NOMO-1 treated with dmso at 0.1 percent for 144 hours (cell line): ENCODE measurements around the gene OR14K1.
"Not testable (repeated sequence)": the region's sequence is repeated elsewhere in the genome, so short reads cannot be mapped to it uniquely, and the experiment has no call there.

Experiments used
- DNase-seq: peaks from one replicate; lab custom pipeline; 2025; ENCODE audit not compliant: unreplicated experiment; lab: John Stamatoyannopoulos, UW

The OR14K1 gene, protein sequence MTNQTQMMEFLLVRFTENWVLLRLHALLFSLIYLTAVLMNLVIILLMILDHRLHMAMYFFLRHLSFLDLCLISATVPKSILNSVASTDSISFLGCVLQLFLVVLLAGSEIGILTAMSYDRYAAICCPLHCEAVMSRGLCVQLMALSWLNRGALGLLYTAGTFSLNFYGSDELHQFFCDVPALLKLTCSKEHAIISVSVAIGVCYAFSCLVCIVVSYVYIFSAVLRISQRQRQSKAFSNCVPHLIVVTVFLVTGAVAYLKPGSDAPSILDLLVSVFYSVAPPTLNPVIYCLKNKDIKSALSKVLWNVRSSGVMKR

DNA sequence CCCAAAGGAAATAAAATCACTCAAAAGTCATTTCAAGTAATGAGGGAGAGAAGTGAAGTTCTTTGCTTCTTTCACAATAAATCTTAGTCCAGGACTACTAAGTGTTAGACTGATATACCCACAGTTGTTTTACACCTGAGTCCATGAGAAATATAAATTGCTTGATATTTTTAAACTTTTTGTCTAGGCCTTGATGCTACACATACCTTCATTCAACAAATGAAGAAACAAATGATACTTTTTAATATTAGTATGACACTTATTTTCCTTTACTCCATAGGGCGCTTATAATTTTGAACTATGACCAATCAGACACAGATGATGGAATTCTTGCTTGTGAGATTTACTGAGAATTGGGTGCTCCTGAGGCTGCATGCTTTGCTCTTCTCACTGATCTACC lies at the start of gene OR14K1:
Gene OR14K1 (plus strand): TSS at position 301 of the 400 bp plus-strand sequence. CDS start 0 bp downstream, at position 301.
- no peak for DNase-seq

GRCh38 chr1:247701338-247701737 lies 37.1 kb upstream of the OR14K1 start:
- DNase-seq, result no peak

GRCh38 chr1:247710681-247711080 lies 27.7 kb upstream of the OR14K1 start:
- not testable (repeated sequence) for DNase-seq

GRCh38 chr1:247713753-247714152 lies 24.7 kb upstream of the OR14K1 start:
- DNase-seq, result no peak

DNA sequence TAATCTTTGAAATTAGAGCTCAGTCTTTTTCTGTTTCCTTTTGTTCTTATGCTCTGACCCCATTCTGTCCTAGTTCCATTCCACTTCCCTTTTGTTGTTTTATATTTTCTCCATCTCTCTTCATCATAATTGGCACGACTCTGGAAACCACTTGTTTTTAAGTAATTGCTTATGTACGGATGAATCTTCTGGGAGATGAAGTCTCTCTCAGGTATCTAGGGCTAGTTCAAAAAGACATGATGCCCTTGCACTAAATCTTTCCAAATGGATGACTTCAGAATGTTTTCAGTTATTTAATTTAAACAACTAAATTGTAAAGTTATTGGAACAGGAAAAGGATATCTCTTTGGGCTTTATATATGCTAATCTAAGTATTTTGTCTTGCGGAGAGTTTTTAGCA lies 21.9 kb upstream of the OR14K1 start, which contains the start of gene OR6F1:
Gene OR6F1 (minus strand): TSS at position 101 of the 400 bp plus-strand sequence. CDS start 3,891 bp downstream, outside the sequence.
- no peak for DNase-seq

DNA sequence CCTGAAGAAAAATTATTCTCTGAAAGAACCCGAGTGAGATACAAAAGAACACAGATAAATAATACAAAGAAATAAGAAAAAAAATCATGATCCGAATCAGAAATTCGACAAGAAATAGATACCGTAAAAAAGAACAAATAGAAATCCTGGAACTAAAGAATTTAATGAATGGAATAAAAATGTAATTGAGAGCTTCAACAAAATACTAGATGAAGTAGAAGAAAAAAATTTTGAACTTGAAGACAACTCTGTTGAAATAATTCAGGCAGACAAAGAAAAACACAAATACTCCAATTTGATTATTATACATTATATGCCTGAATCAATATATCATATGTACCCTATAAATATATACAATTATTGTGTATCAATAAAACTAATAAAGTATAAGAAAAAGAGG lies 17.2 kb upstream of the OR14K1 start:
- DNase-seq, result no peak

DNA sequence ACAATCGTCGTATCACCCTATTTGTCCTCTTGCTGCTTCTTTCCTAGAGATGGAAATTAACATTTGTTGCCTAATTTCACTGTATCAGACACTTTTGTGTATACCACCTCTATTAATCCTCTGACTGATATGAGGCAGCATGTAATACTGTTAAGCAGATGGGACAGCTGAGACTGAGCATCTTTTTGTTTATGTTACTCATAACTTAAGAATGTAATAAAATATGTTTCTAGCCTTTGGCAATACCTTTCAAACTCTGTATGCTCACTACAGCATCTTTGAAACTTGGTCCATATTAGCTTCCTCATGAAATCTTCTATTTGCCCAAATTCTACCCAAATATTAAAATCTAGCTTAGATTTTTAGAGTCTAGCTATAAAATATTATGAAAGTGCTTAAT lies 2.3 kb downstream of the OR14K1 start:
- no peak for DNase-seq

DNA sequence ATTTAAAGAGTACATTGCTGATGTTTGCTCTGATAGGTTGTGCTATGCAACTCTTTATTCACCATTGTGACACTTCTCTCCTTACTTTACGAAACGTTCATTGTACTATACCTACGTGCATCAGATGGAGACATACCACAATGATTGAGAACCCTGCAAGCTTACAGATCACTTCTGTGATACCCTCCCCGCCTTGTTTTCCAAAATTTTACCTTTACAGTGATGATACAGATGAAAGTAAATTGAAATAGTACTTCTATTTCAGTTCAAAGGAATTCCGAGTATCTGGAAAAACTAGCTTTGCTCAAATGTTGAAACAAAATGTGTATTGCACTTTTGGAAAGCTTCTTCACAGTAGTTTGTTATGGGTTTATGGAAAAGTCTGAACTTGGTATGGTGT lies 3.3 kb downstream of the OR14K1 start:
- DNase-seq, result no peak

GRCh38 chr1:247742215-247742760 lies 3.9 kb downstream of the OR14K1 start:
- not testable (repeated sequence) for DNase-seq

GRCh38 chr1:247746391-247746935 lies 8.0 kb downstream of the OR14K1 start:
- DNase-seq, result no peak

DNA sequence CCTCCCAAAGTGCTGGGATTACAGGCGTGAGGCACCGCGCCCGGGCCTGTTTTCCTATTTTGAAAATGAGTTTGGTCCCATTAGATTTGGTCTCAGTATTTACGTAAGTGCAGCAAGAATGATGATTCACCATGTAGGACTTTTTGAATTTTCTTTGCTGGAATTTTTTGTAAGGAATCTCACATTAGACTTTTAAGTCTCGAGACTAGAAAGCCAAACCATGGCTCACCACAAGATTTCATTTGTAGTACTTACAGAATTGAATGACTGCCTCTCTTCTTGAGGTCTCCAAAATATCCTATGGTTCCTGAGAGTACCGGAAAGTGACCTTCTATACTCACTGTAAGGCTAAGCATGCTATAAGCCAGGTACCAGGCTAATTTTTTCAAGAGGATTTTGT lies 9.2 kb downstream of the OR14K1 start:
- no peak for DNase-seq

DNA sequence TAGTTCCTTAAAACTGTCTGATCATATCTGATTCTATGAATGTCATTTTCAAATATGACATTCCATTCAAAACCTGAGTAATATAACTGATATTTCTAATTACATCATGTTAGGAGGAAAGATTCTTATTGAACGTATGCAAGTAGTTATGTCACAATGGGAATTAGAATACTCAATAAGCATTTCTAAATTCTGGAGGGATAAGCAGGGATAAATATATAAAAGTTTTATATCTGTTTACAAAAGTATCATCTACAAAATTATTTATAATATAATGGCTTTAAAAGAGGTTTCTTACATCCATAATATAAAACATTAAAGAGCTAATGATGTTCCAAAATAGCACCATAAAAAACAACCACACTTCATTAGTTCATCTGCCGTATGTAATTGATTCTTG lies 9.6 kb downstream of the OR14K1 start, which contains the start of gene OR14A2:
Gene OR14A2 (minus strand): TSS at position 101 of the 400 bp plus-strand sequence.
- DNase-seq, result no peak

DNA sequence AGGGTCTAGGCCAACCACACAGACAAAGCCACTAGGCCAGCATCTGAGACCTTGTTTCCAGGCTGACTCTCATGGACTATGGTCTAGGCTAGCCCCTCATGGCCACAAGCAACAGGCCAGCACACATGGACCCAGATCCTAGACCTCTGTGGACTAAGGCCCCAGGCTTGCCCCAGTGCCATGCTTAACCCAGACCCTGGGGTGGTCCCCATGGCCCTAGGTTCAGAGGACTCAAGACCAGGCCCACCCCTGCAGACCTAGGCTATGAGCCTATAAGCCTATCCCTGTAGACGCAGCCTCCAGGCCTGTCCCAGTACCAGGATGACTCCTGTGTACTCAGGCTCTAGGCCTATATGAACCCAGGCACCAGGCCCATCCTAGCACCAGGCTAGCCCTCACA lies 11.5 kb downstream of the OR14K1 start:
- DNase-seq, result no peak

- not testable (repeated sequence) for DNase-seq
Measured at GRCh38 chr1:247754311-247754710, 15.9 kb downstream of the OR14K1 start.

DNA sequence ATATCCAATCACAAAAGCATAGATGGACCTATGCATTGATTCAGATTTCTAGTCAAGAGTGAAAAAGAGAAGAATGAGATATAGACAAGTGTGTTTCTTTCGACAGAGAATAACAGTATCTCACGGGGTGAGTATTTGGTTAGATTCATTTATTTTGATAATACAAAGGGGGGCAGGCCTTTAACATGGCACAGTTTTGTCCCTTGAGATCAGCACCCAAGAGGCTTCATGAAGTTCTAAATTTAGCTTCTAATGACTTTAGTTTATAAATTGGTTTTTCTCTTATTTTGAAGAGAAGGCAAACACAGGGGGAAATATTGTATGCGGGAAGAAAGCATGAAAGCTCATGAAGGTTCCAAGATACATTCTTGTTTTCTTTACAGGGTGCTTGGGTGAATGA lies 22.0 kb downstream of the OR14K1 start, which contains the start of gene OR1C1:
Gene OR1C1 (minus strand): TSS at position 101 of the 400 bp plus-strand sequence. CDS start 2,150 bp downstream, outside the sequence.
- DNase-seq, result no peak

- DNase-seq, result no peak
Measured at GRCh38 chr1:247769603-247770002, 31.2 kb downstream of the OR14K1 start.
